GM10266 (cell line): ENCODE measurements around the gene RARB.

ENCODE experiments used
- DNase-seq: peaks from one replicate; pipeline ENCODE4 v3.0.0; 2012; ENCODE audit errors: extremely low spot score
- CTCF ChIP-seq: IDR thresholded peaks from 2 replicates; pipeline ENCODE4 v1.5.1; 2012; ENCODE audit warnings: mild to moderate bottlenecking, low read depth; ENCODE audit not compliant: control insufficient read depth, insufficient read depth; ENCODE audit errors: missing control alignments

Gene RARB

DNA sequence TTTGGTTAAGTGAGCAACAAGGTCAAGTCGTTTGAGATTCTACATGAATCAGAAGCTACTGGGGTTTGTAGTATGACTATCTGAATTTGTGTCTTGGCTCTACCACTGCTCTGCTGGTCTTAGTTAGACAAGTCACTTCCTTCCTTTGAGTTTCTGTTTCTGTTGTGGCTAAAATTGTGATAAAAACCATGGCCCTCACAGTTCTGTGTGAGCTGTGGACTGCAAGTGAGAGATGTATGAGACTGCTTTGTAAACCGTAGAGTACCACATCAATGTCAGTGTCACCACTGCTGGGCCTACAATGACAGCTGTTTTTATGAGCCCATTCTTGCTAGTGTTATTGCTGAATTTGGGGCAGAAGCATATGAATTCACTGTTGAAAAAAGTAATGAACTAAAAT lies 32.7 kb downstream of the RARB start:
- no peak for TF ChIP-seq CTCF
- peak; percentile 35 for DNase-seq

GRCh38 chr3:25461946-25462345 lies 33.9 kb downstream of the RARB start:
- TF ChIP-seq CTCF: no peak
- DNase-seq: no peak

- no peak for TF ChIP-seq CTCF
- no peak for DNase-seq
Measured at GRCh38 chr3:25462495-25462894, 34.4 kb downstream of the RARB start.

DNA sequence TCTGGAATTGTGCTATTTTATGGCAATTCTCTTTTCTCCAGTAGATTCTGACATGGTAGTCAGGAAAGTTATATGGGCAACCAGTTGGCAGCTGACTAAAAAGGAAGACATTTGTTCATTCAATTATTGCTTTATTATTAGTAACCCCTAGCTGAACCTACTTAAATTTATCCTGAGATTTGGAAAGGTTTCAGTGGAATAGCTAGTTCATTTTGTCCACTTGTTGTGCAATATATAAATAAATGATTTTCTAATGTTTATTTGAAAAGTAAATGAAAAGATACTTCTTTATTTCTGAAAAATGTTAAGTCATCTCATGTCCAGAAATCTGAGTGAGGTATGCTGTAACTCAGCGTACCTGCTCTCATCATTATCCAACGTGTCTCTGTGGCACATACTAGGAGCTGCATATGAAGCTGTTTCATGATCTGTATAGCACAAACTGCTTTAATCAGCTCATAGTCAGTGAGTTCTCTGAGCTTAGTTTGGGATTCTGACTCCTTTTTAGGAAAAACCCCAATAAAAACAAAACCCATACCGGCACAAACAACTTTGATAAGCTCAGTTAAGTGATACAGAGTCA lies 35.9 kb downstream of the RARB start:
- no peak for TF ChIP-seq CTCF
- DNase-seq: no peak

DNA sequence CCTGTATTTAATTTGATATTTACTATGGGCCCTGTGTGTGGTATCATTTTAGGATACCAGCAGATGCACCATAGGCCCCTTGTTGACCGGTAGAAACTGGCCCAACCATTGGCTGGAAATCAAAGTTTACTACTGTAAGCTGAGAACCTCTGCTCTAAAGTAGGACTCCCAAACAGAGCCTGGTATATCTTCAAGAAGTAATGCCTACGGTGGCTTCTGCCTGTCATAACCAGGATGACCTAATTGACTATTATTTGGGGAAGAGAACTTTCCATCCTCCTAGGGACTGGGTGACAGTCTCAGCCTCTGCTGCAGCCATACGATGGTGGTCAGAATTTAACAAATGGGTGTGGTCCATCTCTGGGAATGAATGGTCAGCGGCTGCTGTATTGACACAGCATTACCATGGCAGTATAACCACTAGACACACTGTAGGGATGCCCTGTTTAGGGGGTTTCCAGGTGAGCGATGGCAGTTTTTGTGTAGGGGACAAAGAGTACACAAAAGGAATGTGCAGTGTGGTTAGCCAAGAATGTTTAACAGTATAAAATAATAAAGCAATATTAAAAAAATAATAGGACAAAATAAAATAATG lies 37.3 kb downstream of the RARB start:
- DNase-seq: no peak
- TF ChIP-seq CTCF: no peak

DNA sequence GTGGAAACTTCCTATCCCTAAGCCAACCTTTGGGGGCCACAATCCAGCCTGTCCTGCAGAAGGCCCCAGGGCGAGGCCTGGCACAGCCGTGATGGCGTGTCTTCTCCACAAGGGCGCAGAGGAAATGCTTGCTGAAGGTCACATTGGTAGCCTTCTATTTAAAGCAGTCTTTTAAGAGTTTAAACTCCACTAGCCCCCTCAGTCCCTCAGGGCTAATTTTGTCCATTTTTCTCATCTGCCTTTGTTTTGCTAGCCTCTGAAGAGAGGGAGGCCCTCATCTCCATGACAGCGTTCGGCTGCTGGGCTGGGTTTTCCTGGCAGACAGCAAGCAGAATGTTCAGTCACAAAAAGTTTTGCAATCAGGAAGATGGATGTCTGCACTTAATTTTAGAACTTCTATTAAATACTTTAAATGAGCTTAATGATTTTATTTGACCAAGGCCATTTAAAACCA lies 40.8 kb downstream of the RARB start:
- TF ChIP-seq CTCF: no peak
- DNase-seq: no peak

DNA sequence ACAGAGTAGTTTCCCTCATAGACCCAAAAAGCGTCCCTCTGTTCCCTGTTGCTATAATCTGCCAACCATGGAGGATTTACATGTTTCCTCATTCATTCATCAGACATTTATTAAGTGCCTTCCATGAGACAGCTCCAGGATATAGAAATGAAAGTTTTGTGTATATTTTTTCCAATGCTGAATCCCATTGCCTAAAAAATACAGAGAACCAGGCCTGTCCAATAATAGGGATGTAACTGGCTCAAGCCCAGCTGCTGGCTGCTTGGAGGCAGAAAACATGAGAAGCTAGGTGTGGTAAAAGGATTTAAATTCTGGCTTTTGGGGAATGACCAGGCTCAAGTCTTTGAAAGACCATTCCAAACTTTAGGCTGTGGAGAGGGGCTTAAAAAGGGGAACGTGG lies 41.5 kb downstream of the RARB start:
- no peak for TF ChIP-seq CTCF
- no peak for DNase-seq
